NCI-H1092 treated with DMSO at 0.1 percent for 48 hours (cell line): Measurements from ENCODE around the gene TET3.

ENCODE experiments used
- DNase-seq: peaks from one replicate; lab custom pipeline; 2025; lab: John Stamatoyannopoulos, UW

The TET3 gene

GRCh38 chr2:74007121-74007520 is 22.4 kb downstream of the TET3 start:
- no peak for DNase-seq

GRCh38 chr2:74007711-74008110 is 23.0 kb downstream of the TET3 start:
- no peak for DNase-seq

GRCh38 chr2:74008761-74009395 is 24.2 kb downstream of the TET3 start:
- no peak for DNase-seq

- DNase-seq: no peak
Observed at GRCh38 chr2:74009577-74009976, 24.9 kb downstream of the TET3 start.

- peak; percentile 64 for DNase-seq
Observed at GRCh38 chr2:74010087-74010541, 25.4 kb downstream of the TET3 start.

GRCh38 chr2:74011246-74011645 is 26.5 kb downstream of the TET3 start:
- no peak for DNase-seq

- no peak for DNase-seq
Observed at GRCh38 chr2:74014813-74015212, 30.1 kb downstream of the TET3 start.

GRCh38 chr2:74017223-74017622 is 32.5 kb downstream of the TET3 start:
- DNase-seq: no peak

GRCh38 chr2:74019516-74019915 is 34.8 kb downstream of the TET3 start:
- no peak for DNase-seq

GRCh38 chr2:74020702-74021406 is 36.1 kb downstream of the TET3 start:
- no peak for DNase-seq

- no peak for DNase-seq
Observed at GRCh38 chr2:74021407-74021755, 36.7 kb downstream of the TET3 start.

- no peak for DNase-seq
Observed at GRCh38 chr2:74024216-74024615, 39.5 kb downstream of the TET3 start.

- DNase-seq: no peak
Observed at GRCh38 chr2:74025971-74026612, 41.4 kb downstream of the TET3 start.

GRCh38 chr2:74026687-74027241 is 42.1 kb downstream of the TET3 start:
- DNase-seq: no peak

- no peak for DNase-seq
Observed at GRCh38 chr2:74027496-74027895, 42.8 kb downstream of the TET3 start.

GRCh38 chr2:74028290-74028689 is 43.6 kb downstream of the TET3 start:
- DNase-seq: no peak

GRCh38 chr2:74028741-74029140 is 44.0 kb downstream of the TET3 start:
- DNase-seq: no peak

- DNase-seq: no peak
Observed at GRCh38 chr2:74029714-74030397, 45.1 kb downstream of the TET3 start.

- DNase-seq: no peak
Observed at GRCh38 chr2:74031221-74031620, 46.5 kb downstream of the TET3 start.

- no peak for DNase-seq
Observed at GRCh38 chr2:74031959-74032287, 47.2 kb downstream of the TET3 start.

- no peak for DNase-seq
Observed at GRCh38 chr2:74033375-74033774, 48.7 kb downstream of the TET3 start.
